ENCODE data around the gene SP6.

The SP6 gene

DNA sequence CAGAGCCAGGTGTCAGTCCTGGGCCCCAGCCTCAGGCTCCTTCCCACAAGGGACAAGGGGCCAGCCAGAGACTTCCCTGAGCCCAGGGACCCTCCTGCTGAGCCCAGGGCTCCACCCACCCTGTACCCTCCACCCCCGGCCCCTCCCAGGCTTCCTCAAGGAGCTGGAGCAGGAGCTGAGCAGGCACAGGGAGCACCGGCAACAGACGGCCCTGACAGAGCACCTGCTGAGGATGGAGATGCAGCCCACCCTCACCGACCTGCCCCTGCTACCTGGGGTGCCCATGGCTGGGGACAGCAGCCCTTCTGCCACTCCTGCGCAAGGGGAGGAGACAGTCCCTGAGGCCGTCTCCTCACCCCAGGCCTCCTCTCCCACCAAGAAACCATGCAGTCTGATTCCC is 14.4 kb downstream of the SP6 start:
- DNase-seq (ENCODE audit: low read depth in 2 of 2) = no peak

DNA sequence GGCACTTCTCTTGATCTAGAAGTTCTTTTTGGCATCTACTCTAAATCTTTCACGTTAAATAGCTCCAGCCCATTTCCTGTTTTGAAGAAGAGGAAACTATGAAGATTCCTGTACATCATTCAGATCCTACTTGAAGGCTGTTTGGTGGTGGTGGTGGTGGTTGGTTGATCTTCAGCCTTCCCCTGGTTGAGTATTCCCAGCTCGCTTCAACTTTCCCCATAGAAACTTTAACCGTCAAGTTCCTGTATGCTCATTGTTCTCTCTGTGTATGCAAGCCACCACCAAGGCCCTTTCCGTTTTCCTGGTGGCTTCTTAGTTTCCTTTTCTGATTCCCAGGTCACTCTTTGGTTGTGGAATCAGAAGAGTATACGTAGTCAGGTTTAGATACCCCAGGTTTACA is 16.2 kb downstream of the SP6 start:
- DNase-seq (ENCODE audit: low read depth in 2 of 2) = no peak

DNA sequence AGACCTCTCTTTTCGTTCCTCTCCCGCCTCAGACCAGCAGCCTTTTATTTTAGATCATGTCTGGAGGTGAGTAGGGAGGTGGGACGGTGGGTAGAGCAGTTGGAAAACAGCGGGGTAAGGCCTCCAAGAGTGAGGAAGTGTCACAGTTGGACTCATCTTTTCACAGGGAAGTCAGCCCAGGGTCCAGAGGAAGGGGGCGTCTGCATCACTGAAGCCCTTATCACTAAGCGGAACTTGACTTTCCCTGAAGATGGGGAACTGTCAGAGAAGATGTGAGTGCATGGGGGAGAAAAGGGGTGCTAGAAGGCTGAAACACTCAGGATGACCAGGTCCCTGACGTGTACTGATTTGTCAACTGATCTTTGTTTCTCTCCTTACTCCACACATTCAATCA is 19.0 kb downstream of the SP6 start:
- no peak for DNase-seq (ENCODE audit: low read depth in 2 of 2)

DNA sequence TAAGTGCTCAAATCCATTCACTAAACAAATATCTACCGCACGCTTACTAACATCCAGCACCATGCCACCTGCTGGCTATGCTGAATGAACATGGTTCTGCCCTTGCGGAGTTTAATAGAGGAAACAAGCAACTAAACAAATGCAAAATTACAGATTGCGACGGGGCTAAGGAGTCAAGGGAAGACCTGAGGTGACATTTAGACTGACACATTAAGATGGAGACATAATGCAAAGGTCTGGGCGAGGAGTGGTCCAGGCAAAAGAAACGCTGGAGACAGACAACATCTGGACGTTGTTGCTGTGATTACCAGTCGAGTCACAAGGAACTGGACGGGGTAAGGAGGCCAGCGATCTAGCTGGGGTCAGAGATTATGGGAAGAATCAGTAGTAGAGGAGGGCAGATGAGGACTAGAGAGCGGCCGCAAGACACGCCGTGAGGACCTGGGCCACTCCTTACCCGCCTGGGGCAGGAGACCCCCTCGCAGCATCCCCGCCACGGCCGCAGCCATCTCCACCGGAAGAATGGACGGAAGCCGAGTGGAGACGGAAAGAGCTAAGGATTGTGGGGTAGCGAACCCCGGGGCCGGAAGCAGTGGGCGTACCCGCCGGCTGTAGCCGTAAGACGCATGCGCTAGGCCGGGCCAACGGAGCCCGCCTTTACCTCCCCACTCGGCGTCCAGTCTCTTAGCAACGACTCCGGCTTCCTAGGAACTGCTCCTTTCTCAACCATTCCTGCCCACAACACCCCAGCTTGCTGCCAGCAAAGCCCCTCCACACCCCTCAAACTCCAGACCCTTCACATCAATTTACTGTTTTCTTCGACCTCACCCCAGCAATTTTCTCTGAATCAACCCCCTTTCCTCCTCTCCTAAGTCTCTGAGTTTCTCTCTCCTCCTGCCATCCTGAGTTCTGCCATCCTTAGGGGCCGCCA is 19.7 kb downstream of the SP6 start, which contains the start of the genes LRRC46 and MRPL10:
LRRC46 (plus strand) TSS at position 668 of the 931 bp plus-strand sequence. CDS start 320 bp downstream, outside the sequence.
MRPL10 (minus strand) TSS at position 539 of the 931 bp plus-strand sequence; CDS start at position 509, 30 bp downstream.
- peak; percentile 74 to 89 for DNase-seq (ENCODE audit: low read depth in 2 of 2)

DNA sequence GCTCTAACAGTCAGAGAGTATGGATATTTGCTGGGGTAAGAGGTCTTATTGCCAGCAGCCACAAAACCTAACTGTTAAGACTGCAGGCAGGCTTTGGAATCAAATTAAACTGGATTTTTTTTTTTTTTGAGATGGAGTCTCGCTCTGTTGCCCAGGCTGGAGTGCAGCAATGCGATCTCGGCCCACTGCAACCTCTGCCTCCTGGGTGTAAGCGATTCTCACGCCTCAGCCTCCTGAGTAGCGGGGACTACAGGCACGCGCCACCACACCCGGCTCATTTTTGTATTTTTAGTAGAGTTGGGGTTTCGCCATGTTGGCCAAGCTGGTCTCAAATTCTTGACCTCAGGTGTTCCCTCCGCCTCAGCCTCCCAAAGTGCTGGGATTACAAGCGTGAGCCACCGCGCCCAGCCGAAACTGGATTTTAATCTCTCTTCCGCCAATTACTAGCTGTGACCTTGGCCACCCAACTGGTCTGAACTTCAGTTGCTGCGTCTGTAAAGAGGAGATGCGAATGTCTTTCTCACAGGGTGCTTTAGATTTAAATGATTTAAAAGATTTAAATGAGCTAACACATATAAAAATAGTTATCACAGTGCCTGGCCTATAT is 20.5 kb downstream of the SP6 start:
- no peak for DNase-seq (ENCODE audit: low read depth in 2 of 2)

DNA sequence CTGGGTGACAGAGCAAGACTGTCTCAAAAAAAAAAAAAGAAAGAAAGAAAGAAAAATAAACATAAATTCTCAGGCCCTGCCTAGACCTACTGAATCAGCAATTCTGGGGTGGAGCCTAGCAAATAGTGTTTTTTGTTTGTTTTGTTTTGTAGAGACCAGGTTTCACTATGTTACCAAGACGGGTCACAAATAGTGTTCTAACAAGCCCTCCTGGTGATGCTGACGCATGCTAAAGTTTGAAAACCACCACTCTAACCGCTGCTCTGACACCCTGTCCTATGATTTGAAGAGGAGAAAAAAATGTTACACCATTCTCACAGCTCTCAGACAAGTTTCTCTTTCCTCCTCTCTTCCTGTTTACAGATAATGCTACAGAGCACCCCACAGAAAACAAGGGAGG is 21.1 kb downstream of the SP6 start:
- DNase-seq (ENCODE audit: low read depth in 2 of 2) = no peak

DNA sequence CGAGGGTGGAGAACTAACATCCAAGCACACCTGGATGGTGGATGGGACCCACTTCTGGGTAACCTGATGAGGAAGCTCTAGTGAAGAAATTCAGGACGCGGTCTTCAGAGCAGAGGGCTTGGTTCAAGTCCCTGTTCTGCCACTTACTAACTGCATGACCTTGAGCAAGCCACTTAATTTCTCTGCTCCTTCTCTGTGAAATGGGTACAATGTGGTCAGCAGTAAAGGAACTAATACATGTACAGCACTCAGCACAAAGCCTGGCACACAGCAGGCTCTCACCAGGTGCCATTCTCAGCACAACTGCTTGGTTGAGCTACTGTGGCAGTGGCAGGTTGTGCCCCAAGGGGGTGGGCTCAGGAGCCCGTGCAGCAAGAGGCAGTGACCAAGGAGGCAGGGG is 27.4 kb downstream of the SP6 start:
- DNase-seq (ENCODE audit: low read depth in 2 of 2) = no peak

DNA sequence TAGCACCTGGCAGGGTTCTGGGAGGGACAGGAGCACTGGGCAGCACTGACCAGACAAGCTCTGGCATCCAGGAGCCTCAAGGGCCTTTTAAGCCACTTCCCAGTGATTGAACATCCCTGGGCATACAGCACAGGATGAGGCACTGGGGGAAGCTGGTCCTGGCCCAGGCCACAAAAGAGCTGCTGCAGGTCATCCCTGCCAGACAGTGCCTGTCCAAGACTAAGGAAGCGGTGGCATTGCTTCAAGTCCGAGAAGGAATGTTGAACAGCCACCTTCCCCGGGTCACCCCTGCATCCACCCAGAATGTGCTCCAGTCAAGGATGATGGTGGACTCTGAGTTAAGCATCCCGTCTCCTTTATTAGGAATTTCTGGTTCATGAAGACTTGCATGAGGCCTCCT is 28.2 kb downstream of the SP6 start:
- DNase-seq (ENCODE audit: low read depth in 2 of 2) = no peak

DNA sequence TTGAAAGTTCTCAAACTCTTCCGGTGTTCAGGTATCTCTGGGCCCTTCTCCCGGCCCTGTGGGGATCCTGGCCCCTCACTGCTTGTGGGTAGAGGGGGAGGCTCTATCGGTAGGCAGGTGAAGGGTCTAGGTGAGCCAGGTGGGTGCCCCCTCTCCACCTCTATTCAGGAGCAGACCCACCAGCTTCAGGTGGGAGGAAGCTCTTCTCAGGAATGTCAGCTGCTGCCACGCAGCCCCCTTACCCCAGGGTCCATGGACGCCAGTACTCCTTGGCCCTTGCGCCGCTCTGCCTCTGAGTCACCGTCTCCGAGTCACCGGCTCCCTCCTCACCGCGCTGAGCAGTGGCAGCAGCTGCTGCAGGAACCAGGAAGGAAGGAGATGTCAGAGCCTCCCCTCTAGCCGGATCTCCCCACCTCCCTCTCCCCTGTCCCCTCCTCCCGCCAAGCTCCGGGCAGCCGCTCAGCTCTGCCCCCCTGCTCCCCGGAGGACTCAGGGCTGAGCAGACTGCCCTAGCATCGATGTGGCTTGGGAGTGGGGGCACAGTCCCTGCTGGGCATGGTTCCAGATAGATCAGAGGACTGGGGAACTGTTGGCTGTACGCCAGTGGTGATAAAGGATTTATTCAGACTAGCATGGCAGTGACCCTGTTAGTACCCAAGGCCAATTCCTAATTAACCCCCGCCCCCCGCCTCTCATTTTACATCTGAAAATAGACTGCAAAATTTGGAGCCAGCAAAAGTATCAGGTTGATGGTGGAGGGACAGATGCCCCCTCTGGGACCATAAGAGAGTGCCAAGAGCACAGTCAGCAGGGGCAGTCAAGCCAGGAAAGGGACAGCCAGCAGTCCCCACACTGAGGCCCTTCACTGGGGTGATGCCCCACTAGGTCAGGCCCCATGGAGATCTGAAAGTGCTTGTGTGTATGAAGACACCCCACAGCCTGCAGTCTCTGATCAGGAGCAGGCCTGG is 29.3 kb downstream of the SP6 start, which contains the start of gene OSBPL7:
OSBPL7 (minus strand) TSS at position 371 of the 968 bp plus-strand sequence. CDS start 1,516 bp downstream, outside the sequence.
- peak in 1 of 2 donors; percentile 58 for DNase-seq (ENCODE audit: low read depth in 2 of 2)

DNA sequence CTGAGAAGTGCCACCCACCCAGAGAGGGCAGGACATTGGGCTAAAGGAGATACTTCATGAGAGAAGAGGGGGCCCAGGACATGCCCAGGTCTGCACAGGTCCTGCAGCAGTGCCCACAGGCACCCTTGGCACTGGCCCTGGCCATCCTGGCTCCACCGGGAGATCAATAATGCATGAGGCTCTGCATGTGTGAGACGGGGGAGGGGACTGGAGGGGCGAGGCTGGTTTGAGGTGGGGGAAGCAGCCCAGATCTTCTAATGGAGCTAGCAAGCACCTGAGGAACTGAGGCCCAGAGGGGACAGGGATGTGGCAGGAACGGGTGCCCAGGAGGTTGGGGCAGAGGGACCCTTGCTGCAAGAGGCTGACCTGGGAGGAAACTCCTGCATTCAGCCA is 29.9 kb downstream of the SP6 start:
- no peak for DNase-seq (ENCODE audit: low read depth in 2 of 2)

DNA sequence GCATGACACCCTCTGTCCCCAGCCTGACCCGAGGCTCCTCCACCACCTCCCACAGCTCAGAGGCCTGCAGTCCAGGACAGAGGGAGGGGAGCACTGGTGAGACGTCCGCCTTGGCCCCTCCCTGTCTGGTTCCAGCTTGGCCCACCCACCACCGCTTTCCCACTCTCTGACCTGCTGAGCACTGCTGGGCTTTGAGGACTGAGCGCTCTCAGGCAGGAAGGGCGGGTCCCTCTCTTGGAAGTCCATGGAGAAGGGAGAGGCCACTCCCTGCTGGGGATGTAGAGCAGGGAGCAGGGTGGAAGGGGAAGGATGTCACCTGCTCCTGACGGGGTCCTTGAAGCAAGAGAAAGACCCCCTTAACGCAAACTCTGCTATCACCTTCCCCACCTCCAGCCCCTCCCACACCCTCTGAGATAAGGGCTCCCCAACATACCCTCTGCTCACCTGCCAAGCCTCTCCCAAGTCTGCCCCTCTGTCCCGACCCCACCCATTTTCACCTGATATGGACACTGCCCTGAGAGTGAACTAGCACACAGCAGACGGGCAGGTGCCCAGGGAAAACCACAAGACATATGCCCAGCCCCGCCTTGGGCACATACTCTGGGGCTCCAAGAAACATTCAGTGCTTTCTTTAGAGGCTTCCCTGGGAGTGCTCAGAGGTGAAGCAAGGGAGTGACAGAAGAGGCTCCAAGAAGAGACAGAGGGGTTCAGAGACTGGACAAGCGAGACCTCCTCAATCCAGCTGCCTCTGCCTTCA is 30.8 kb downstream of the SP6 start:
- no peak for DNase-seq (ENCODE audit: low read depth in 2 of 2)

DNA sequence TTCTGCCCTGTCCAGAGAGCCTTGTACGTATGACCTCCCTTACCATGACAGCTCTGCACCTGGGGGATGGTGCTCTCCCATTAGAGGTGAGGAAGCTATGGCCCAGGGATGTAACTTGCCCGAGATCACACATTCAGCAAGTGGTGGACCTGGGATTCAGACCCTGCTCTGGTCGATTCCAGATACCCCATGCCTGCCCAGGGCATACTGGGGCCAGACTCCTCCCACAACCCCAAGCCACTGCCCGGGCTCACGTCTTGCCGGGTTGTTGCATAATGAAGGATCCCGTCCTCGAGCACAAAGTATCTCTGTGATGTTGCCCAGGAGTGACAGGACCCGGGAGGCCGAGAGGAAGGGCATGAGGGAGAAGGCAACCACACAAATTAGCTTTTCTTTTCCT is 31.5 kb downstream of the SP6 start:
- DNase-seq (ENCODE audit: low read depth in 2 of 2) = no peak

DNA sequence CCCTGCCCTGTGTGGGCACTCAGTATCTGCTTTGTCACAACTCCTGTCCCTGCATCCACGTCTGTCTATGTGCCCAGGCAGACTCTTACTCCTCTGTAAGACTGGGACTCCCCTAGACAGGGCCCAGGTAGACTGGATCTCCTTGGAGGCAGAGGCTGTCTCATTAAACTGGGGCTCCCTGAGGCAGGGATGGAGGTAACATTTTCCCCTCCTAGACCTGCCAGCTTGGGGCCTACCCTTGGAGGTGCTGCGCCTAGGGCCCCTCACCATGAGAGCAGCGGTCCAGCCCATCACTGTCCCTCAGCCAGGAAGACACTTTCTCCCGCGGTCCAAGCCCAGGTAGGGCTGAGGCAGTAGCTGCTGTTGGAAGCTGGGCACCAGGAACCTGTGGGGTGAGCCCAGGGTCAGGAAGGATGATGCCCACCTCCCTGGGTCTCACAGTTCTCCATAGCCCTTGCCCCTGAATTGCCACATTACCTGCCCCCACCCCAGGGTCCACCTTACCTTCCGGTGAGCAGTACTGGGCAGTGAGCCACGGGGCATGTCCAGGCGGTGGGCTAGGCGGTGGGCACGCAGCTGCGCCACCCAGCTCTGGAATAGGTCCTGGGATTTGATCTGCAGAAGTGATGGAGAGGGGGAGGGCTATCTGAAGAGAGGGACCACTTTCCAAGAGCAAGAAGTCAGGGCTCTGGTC is 32.8 kb downstream of the SP6 start:
- no peak for DNase-seq (ENCODE audit: low read depth in 2 of 2)

DNA sequence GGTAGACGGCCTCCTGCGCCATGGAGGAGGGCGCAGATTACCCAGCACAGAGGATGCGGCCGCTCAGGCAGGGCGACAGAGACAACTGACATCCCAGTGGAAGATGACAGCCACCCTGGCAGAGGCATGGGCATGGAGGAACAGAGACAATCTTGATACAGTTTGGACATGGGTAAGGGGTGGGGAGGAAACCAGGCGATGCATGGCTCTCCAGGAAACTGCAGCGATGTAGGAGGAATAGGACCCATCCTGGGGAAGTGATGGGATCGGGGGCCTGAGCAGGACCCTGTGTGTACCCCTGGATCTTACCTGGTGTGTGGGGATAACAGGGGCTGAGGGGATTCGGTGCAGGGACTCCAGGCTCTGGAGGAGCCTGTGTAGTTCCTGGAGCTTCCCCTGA is 34.0 kb downstream of the SP6 start:
- DNase-seq (ENCODE audit: low read depth in 2 of 2) = no peak

DNA sequence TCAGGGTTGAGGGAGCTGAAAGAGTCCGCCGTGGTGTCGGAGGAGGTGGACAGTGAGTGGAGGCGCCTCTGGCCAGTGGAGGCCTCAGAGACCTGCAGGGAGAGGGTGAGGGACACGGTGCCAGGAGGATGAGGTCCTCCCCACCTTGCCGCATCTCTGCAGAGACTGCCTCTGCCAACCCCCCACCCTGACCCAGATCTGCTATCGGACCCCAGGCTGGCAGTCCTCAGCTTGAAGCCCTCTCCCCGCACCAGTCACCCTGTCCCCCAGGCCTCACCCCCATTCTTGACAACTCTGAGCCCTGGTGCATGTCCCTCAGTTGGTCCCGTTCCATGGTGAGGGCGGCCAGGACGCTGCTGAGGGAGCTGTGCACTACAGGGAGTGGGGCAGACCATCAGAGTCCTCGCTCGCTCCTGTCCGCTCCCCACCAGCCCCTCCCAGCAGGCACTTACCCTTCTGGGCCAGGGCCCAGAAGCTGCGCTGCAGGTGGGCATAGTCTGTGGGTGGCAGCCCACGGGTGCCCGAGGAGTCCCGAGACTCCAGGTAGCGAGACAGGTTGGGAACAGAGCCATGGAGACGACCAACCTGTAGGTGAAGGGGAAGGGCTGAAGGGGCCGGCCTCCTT is 34.7 kb downstream of the SP6 start:
- DNase-seq (ENCODE audit: low read depth in 2 of 2) = no peak

DNA sequence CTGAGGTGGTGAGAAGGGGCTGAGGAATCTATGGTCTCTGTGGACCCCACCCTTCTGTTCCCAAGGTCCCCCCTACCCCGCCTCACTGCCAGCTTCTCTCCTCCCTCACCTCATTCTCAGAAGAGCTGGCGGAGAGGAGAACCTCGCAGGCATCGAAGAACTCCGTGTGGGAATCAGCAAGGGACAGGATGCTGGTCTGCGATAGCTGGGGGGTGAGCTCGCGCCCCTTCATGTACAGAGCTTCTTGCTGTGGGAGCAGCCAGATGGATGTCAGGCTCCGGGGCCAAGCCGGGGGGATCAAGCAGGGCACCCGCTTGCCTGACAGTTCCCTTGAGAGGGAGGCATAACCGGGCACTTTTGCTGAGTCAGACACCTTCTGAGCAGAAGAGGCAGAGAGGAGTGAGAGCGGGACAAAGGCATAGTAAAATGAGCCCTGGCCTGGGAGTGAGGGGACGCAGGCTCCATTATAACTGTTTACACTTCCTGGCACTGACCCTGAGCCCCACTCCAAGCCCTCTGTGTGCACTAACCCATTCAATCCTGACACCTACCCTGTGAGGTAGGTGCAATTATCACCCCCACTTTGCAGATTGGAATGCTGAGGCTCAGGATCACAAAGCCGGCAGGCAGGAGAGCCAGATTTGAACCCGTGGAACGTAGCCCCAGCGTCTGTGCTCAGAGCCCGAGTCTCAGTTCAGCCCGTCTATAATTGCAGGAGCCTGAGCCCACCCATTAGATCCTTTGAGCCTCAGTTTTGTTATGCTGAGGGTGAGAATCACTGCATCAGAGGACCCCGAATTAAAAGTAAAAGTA is 35.7 kb downstream of the SP6 start:
- DNase-seq (ENCODE audit: low read depth in 2 of 2) = no peak

DNA sequence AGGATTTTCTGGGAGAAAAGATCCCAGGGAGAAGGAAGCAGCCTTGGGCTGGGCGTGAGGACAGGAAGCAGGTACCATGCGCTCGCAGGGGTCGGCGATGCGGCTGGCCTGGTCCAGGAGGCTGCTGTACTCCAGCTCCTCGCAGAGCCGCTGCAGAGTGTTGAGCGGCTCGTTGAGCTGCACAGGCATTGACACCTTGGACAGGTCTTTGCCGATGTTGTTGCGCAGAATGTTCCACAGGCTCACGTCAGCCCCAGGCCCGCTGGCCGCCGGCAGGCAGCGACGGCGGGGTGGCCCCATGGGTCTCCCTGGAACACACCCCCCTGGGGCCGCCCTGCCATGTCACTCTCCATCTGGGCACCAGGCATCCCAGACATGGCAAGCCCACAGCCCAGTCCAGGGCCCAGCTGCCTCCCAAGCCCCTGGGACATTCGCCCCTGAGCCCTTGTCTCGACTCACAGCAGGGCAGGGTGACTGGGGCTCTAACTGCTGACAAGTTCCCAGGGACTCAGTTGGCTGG is 37.4 kb downstream of the SP6 start:
- DNase-seq (ENCODE audit: low read depth in 2 of 2) = no peak

DNA sequence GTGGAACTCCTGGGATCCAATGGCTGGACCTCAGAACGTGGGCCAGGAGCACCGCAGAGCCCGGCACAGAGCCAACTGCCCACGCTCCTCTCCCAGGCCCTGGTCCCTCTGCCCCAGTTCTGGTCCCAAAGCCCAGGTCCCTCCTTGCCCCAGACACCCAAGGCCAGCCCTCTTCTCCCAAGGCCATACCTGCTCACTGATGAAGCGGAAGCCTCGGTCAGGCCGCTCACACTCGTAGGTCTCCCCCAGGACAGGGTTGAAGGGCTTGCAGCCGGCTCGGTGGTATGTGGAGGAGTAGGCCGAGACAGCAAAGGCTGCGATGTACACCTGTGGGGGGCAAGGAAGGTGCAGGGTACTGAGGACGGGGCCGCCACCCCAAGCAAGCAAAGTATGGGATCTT is 37.9 kb downstream of the SP6 start:
- DNase-seq (ENCODE audit: low read depth in 2 of 2) = no peak

Data from stimulated activated CD4-positive, alpha-beta T cell treated with anti-CD3 and anti-CD28 coated beads, Interleukin-1b, Interleukin-23, amount 100 ng/mL, for 1 hour (primary cell).